Chondrocyte (in vitro differentiated cells): ENCODE data around the gene TMEM39A. TPM values are rescaled to one million over a fixed set of nuclear protein-coding genes. Genes with fewer than 3 reads are reported as not detected.

ENCODE experiments used
- DNase-seq: peaks from one replicate; pipeline ENCODE4 v3.0.0; 2021; ENCODE audit warnings: mixed read lengths, low spot score
- H3K27ac Mint-ChIP-seq: one replicate; pipeline ENCODE4 v1.8.0; 2021; ENCODE audit warnings: mild to moderate bottlenecking, moderate library complexity, mixed read lengths; ENCODE audit not compliant: unreplicated experiment
- H3K27me3 Mint-ChIP-seq: 2 replicates; pipeline ENCODE4 v1.8.0; 2021; ENCODE audit warnings: low read depth, mixed read lengths
- H3K36me3 Mint-ChIP-seq: 2 replicates; pipeline ENCODE4 v1.8.0; 2021; ENCODE audit warnings: low read depth, mixed read lengths
- H3K4me1 Mint-ChIP-seq: 2 replicates; pipeline ENCODE4 v1.8.0; 2021; ENCODE audit warnings: low read depth, mild to moderate bottlenecking, mixed read lengths
- H3K4me3 Mint-ChIP-seq: one replicate; pipeline ENCODE4 v1.8.0; 2021; ENCODE audit warnings: mild to moderate bottlenecking, moderate library complexity, mixed read lengths; ENCODE audit not compliant: unreplicated experiment
- H3K9me3 Mint-ChIP-seq: 2 replicates; pipeline ENCODE4 v1.8.0; 2021; ENCODE audit warnings: low read depth, mixed read lengths
- CTCF ChIP-seq: fragments of 200-600 bp; sonication (generic); IDR thresholded peaks from 2 replicates; pipeline ENCODE4 v1.5.0; 2021; ENCODE audit warnings: antibody characterized with exemption, mild to moderate bottlenecking, moderate library complexity
- total RNA-seq: library from RNA; stranded (reverse); gene quantifications from 3 replicates; pipeline ENCODE4 v1.2.1, GENCODE V29; 2021

TMEM39A gene
- total RNA-seq, 1 donor from 2014 or later: 58.5 TPM

GRCh38 chr3:119388577-119388976 lies 74.8 kb downstream of the TMEM39A start:
- no peak for DNase-seq
- TF ChIP-seq CTCF: peak; percentile 59
- peaks cover 30% of the 10 kb centered on the region for H3K36me3 Mint-ChIP-seq
- no peaks in the 10 kb centered on the region for H3K9me3 Mint-ChIP-seq
- no peak overlapping the region for H3K27ac Mint-ChIP-seq
- H3K4me1 Mint-ChIP-seq: no peaks in the 10 kb centered on the region
- no peak overlapping the region for H3K4me3 Mint-ChIP-seq
- no peaks in the 10 kb centered on the region for H3K27me3 Mint-ChIP-seq

GRCh38 chr3:119382134-119382533 lies 81.3 kb downstream of the TMEM39A start:
- H3K9me3 Mint-ChIP-seq: no peaks in the 10 kb centered on the region
- TF ChIP-seq CTCF: no peak
- H3K4me1 Mint-ChIP-seq: no peaks in the 10 kb centered on the region
- peaks cover 28% of the 10 kb centered on the region for H3K36me3 Mint-ChIP-seq
- H3K27me3 Mint-ChIP-seq: no peaks in the 10 kb centered on the region
- no peak for DNase-seq
- no peak overlapping the region for H3K4me3 Mint-ChIP-seq
- no peak overlapping the region for H3K27ac Mint-ChIP-seq

GRCh38 chr3:119380697-119381096 lies 82.7 kb downstream of the TMEM39A start:
- H3K4me1 Mint-ChIP-seq: no peaks in the 10 kb centered on the region
- DNase-seq: no peak
- H3K36me3 Mint-ChIP-seq: peaks cover 33% of the 10 kb centered on the region
- H3K27me3 Mint-ChIP-seq: no peaks in the 10 kb centered on the region
- no peaks in the 10 kb centered on the region for H3K9me3 Mint-ChIP-seq
- H3K4me3 Mint-ChIP-seq: no peak overlapping the region
- no peak for TF ChIP-seq CTCF
- H3K27ac Mint-ChIP-seq: no peak overlapping the region

Other genes with a start within 250 kb of the TMEM39A start
- 25.8 to 26.7 TPM (median 25.9 TPM) in 3 replicates for gene B4GALT4, start 222.7 kb downstream of the TMEM39A start, total RNA-seq
- gene ARHGAP31, start 169.2 kb downstream of the TMEM39A start, total RNA-seq: 35.2 to 50.3 TPM (median 37.1 TPM) in 3 replicates
- gene POGLUT1, start 5.3 kb upstream of the TMEM39A start, total RNA-seq: 17.9 to 21.5 TPM (median 20.3 TPM) in 3 replicates
- 88.8 to 112 TPM (median 94.8 TPM) in 3 replicates for gene TIMMDC1, start 34.9 kb upstream of the TMEM39A start, total RNA-seq
- gene CD80, start 96.0 kb upstream of the TMEM39A start, total RNA-seq: not detected in 3 replicates
- gene ADPRH, start 115.9 kb upstream of the TMEM39A start, total RNA-seq: 1.4 to 5.3 TPM (median 3.9 TPM) in 3 replicates
- gene PLA1A, start 134.3 kb upstream of the TMEM39A start, total RNA-seq: 0.55 to 0.92 TPM (median 0.82 TPM) in 3 replicates
- 0.80 to 1.1 TPM (median 1.0 TPM) in 3 replicates for gene POPDC2, start 197.0 kb upstream of the TMEM39A start, total RNA-seq
- 19.9 to 23.7 TPM (median 21.1 TPM) in 3 replicates for gene COX17, start 213.8 kb upstream of the TMEM39A start, total RNA-seq
- 0.29 TPM in 1 of 3 replicates, not detected in the others for gene CFAP91, start 239.4 kb upstream of the TMEM39A start, total RNA-seq